Mesenchymal stem cell (in vitro differentiated cells and primary cell): ENCODE results near the gene THAP4.

Source experiments
- DNase-seq: peaks from one replicate; pipeline ENCODE4 v3.0.0-alpha.2; 2013
- H2AFZ ChIP-seq: one replicate; pipeline ENCODE4 v1.6.1; 2013; ENCODE audit warnings: low read depth, mild to moderate bottlenecking, control low read depth, inconsistent platforms, low read length, moderate library complexity
- H2AK5ac ChIP-seq: 2 replicates; pipeline ENCODE4 v1.6.1; 2013; ENCODE audit warnings: low read length, moderate library complexity, mild to moderate bottlenecking, inconsistent platforms; ENCODE audit not compliant: severe bottlenecking
- H2BK120ac ChIP-seq: one replicate; pipeline ENCODE4 v1.6.1; 2013; ENCODE audit warnings: low read depth, mild to moderate bottlenecking, inconsistent platforms, low read length, moderate library complexity
- H2BK12ac ChIP-seq, 2 experiments: one replicate each; pipeline ENCODE4 v1.6.1; 2013; ENCODE audit warnings: inconsistent platforms in 2 of 2, low read length in 2 of 2, mild to moderate bottlenecking in 2 of 2, moderate library complexity in 2 of 2, control low read depth in 1 of 2
- H2BK15ac ChIP-seq: one replicate; pipeline ENCODE4 v1.6.1; 2013; ENCODE audit warnings: mild to moderate bottlenecking, low read depth, inconsistent platforms; ENCODE audit not compliant: poor library complexity, severe bottlenecking
- H2BK5ac ChIP-seq: 2 replicates; pipeline ENCODE4 v1.6.1; 2013; ENCODE audit warnings: low read depth, mild to moderate bottlenecking, low read length, control low read depth, inconsistent platforms; ENCODE audit not compliant: poor library complexity, severe bottlenecking
- H3K14ac ChIP-seq, 2 experiments: one replicate each; pipeline ENCODE4 v1.6.1; 2013; ENCODE audit warnings: inconsistent platforms in 2 of 2, low read length in 2 of 2, control low read depth in 1 of 2, mild to moderate bottlenecking in 1 of 2, moderate library complexity in 1 of 2
- H3K18ac ChIP-seq, 2 experiments: one replicate each; pipeline ENCODE4 v1.6.1; 2013; ENCODE audit warnings: inconsistent platforms in 2 of 2, low read length in 2 of 2, control low read depth in 1 of 2, low read depth in 1 of 2, mild to moderate bottlenecking in 1 of 2
- H3K23ac ChIP-seq, 2 experiments: one replicate each; pipeline ENCODE4 v1.6.1; 2013; ENCODE audit warnings: inconsistent platforms in 2 of 2, low read length in 2 of 2, mild to moderate bottlenecking in 2 of 2, moderate library complexity in 2 of 2, control low read depth in 1 of 2
- H3K27ac ChIP-seq: 2 replicates; pipeline ENCODE4 v1.5.1; 2013; ENCODE audit warnings: mild to moderate bottlenecking, moderate library complexity, low read length, control low read depth, inconsistent platforms; ENCODE audit not compliant: poor library complexity, severe bottlenecking
- H3K27me3 ChIP-seq, 2 experiments: 2 replicates each; pipeline versions ENCODE4 v1.6.1 to v1.7.0; 2013; ENCODE audit warnings: low read length in 2 of 2, mild to moderate bottlenecking in 2 of 2, moderate library complexity in 2 of 2, control low read depth in 1 of 2, inconsistent platforms in 1 of 2; ENCODE audit not compliant: control insufficient read depth in 1 of 2, insufficient read depth in 1 of 2
- H3K36me3 ChIP-seq, 2 experiments: 2 replicates each; pipeline versions ENCODE4 v1.6.1 to v1.7.0; 2013; ENCODE audit warnings: low read length in 2 of 2, control low read depth in 1 of 2, inconsistent platforms in 1 of 2, low read depth in 1 of 2, mild to moderate bottlenecking in 1 of 2; ENCODE audit not compliant: insufficient read depth in 2 of 2, control insufficient read depth in 1 of 2
- H3K4ac ChIP-seq, 2 experiments: one replicate each; pipeline ENCODE4 v1.6.1; 2013; ENCODE audit warnings: inconsistent platforms in 2 of 2, low read length in 2 of 2, mild to moderate bottlenecking in 2 of 2, moderate library complexity in 2 of 2, control low read depth in 1 of 2, low read depth in 1 of 2
- H3K4me1 ChIP-seq: 2 replicates; pipeline ENCODE4 v1.6.1; 2013; ENCODE audit warnings: low read depth, low read length, control low read depth; ENCODE audit not compliant: control insufficient read depth, insufficient read depth
- H3K4me2 ChIP-seq: 2 replicates; pipeline ENCODE4 v1.6.1; 2013; ENCODE audit warnings: low read length, mild to moderate bottlenecking, inconsistent platforms; ENCODE audit not compliant: poor library complexity, severe bottlenecking
- H3K4me3 ChIP-seq, 2 experiments: 2 replicates each; pipeline versions ENCODE4 v1.5.1 to v1.7.0; 2013; ENCODE audit warnings: low read length in 2 of 2, mild to moderate bottlenecking in 2 of 2, control low read depth in 1 of 2, low read depth in 1 of 2; ENCODE audit not compliant: insufficient read depth in 1 of 2
- H3K79me1 ChIP-seq: replicated peaks from 2 replicates; pipeline ENCODE4 v1.6.1; 2013; ENCODE audit warnings: mild to moderate bottlenecking, control low read depth, low read length, inconsistent platforms; ENCODE audit not compliant: poor library complexity, severe bottlenecking
- H3K9ac ChIP-seq: 2 replicates; pipeline ENCODE4 v1.7.0; 2013; ENCODE audit warnings: mild to moderate bottlenecking, low read length, moderate library complexity
- H3K9me3 ChIP-seq: 2 replicates; pipeline ENCODE4 v1.7.0; 2013; ENCODE audit warnings: mild to moderate bottlenecking, low read length; ENCODE audit not compliant: control insufficient read depth
- H4K8ac ChIP-seq: one replicate; pipeline ENCODE4 v1.6.1; 2013; ENCODE audit warnings: inconsistent platforms, mild to moderate bottlenecking, low read length, moderate library complexity
- H4K91ac ChIP-seq: one replicate; pipeline ENCODE4 v1.6.1; 2013; ENCODE audit warnings: mild to moderate bottlenecking, low read length, inconsistent platforms
- whole genome bisulfite sequencing: methylation state at CpG from one replicate; pipeline ENCODE4 v1.1.7; 2013; ENCODE audit warnings: mixed read lengths; 5-methylcytosine and 5-hydroxymethylcytosine counted together

THAP4 gene

GRCh38 chr2:241563571-241563980 is 73.4 kb downstream of the THAP4 start:
- H3K79me1 ChIP-seq = peaks cover 36% of the 10 kb centered on the region
- no peak overlapping the region for H2AFZ ChIP-seq
- H3K27me3 ChIP-seq = no peaks in the 10 kb centered on the region
- no peak overlapping the region for H3K4me2 ChIP-seq
- H4K91ac ChIP-seq = peak overlapping the region; percentile 55
- H3K4me3 ChIP-seq = no peak overlapping the region
- H3K27ac ChIP-seq = no peak overlapping the region
- no peaks in the 10 kb centered on the region for H3K9me3 ChIP-seq
- no peak overlapping the region for H2BK15ac ChIP-seq
- WGBS = 90% methylated on average over 10 of the region's 10 CpGs
- H2BK12ac ChIP-seq = peak overlapping the region in 1 of 2 experiments; percentile 8
- H2AK5ac ChIP-seq = no peak overlapping the region
- no peak overlapping the region for H3K18ac ChIP-seq
- H2BK120ac ChIP-seq = no peak overlapping the region
- H3K36me3 ChIP-seq = peaks cover 0 to 42% of the 10 kb centered on the region in 2 experiments
- H3K9ac ChIP-seq = no peak overlapping the region
- H3K4ac ChIP-seq = no peak overlapping the region
- no peak overlapping the region for H2BK5ac ChIP-seq
- no peak for DNase-seq
- H3K23ac ChIP-seq = no peak overlapping the region
- peaks cover 44% of the 10 kb centered on the region for H3K4me1 ChIP-seq
- H3K14ac ChIP-seq = no peak overlapping the region
- H4K8ac ChIP-seq = no peak overlapping the region

- Histone ChIP-seq H2AFZ (no peak overlapping the region), H3K36me3 (peaks cover 0 to 42% of the 10 kb centered on the region in 2 experiments), H2AK5ac (no peak overlapping the region), H3K23ac (no peak overlapping the region), H4K91ac (no peak overlapping the region), H3K4ac (no peak overlapping the region), H3K4me1 (peaks cover 44% of the 10 kb centered on the region), H3K27ac (no peak overlapping the region), H2BK5ac (no peak overlapping the region), H3K14ac (no peak overlapping the region), H2BK15ac (no peak overlapping the region), H2BK120ac (no peak overlapping the region), H4K8ac (no peak overlapping the region), H3K18ac (no peak overlapping the region), H2BK12ac (no peak overlapping the region), H3K9me3 (no peaks in the 10 kb centered on the region), H3K4me3 (no peak overlapping the region), H3K27me3 (no peaks in the 10 kb centered on the region), H3K9ac (no peak overlapping the region), H3K4me2 (no peak overlapping the region), H3K79me1 (peaks cover 36% of the 10 kb centered on the region)
- 94% methylated on average over 13 of the region's 13 CpGs for WGBS
- no peak for DNase-seq
Measured at GRCh38 chr2:241563031-241563507, 73.9 kb downstream of the THAP4 start.

- no peak overlapping the region for H3K23ac ChIP-seq
- H2BK120ac ChIP-seq = no peak overlapping the region
- 95% methylated on average over 23 of the region's 23 CpGs for WGBS
Measured at GRCh38 chr2:241562269-241562891, 74.6 kb downstream of the THAP4 start.

GRCh38 chr2:241561832-241562231 is 75.1 kb downstream of the THAP4 start:
- Histone ChIP-seq H3K36me3 (peaks cover 0 to 35% of the 10 kb centered on the region in 2 experiments), H2BK120ac (no peak overlapping the region), H2AK5ac (no peak overlapping the region), H2BK15ac (no peak overlapping the region), H3K14ac (no peak overlapping the region), H3K79me1 (peaks cover 36% of the 10 kb centered on the region), H3K4me3 (peak overlapping the region in 1 of 2 experiments; percentile 28), H3K27me3 (no peaks in the 10 kb centered on the region), H3K9me3 (no peaks in the 10 kb centered on the region), H3K4ac (no peak overlapping the region), H3K4me2 (no peak overlapping the region), H2AFZ (no peak overlapping the region), H3K4me1 (peaks cover 44% of the 10 kb centered on the region), H3K9ac (no peak overlapping the region), H3K18ac (no peak overlapping the region), H4K8ac (no peak overlapping the region), H2BK12ac (no peak overlapping the region), H3K27ac (no peak overlapping the region), H2BK5ac (no peak overlapping the region), H3K23ac (no peak overlapping the region), H4K91ac (no peak overlapping the region)
- WGBS = 34% methylated on average over 18 of the region's 18 CpGs
- peak; percentile 67 for DNase-seq

More at GRCh38 chr2:241562269-241562891, 74.6 kb downstream of the THAP4 start:
- Histone ChIP-seq H3K9ac (no peak overlapping the region), H3K4me2 (no peak overlapping the region), H2BK15ac (no peak overlapping the region), H3K4me1 (peaks cover 44% of the 10 kb centered on the region), H2AFZ (no peak overlapping the region), H3K79me1 (peaks cover 36% of the 10 kb centered on the region), H3K18ac (peak overlapping the region in 1 of 2 experiments; percentile 52), H2BK12ac (no peak overlapping the region), H3K4ac (no peak overlapping the region), H3K27me3 (no peaks in the 10 kb centered on the region), H4K8ac (no peak overlapping the region), H2AK5ac (no peak overlapping the region), H3K4me3 (peak overlapping the region in 1 of 2 experiments; percentile 28), H4K91ac (no peak overlapping the region), H3K9me3 (no peaks in the 10 kb centered on the region), H3K36me3 (peaks cover 0 to 37% of the 10 kb centered on the region in 2 experiments), H2BK5ac (no peak overlapping the region), H3K27ac (no peak overlapping the region), H3K14ac (no peak overlapping the region)
- no peak for DNase-seq
